ENCODE data around the gene THRB. TPM values are rescaled to one million over a fixed set of nuclear protein-coding genes. Genes with fewer than 3 reads are reported as not detected.

Gene THRB
- polyA plus RNA-seq, 1 of the 3 experiments (the other 2 are of a cell fraction) = 0.02 TPM

DNA sequence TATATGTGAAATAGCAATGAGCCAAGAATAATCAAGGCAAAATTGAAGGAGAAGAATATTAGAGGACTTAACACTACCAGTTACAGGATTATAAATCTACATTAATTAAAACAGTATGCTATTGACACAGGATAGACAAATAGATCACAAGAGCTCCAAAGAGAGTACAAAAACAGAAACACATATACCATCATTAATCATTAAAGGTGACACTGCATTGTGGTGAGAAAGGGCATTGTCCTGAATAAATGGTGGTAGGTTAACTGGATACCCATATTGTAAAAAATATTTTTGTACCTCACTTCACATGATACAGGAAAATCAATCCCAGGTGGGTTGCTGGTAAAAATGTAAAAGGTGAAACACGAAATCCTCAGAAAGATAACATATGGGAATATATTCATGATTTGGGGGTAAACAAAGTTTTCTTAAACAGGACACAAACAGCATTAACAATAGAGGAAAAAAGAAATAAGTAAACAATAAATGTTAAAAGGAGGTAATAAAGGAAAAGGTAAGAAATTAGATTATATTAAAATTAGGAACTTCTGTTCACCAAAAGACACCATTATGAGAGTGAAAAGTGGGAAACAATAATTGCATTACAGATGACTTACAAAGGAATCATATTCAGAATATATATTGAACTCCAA, 145.2 kb downstream of the THRB start:
- CTCF ChIA-PET = no interaction called here
- H4K20me1 ChIP-seq (ENCODE audit: insufficient read depth) = no peaks in the 10 kb centered on the region
- H3K9me3 ChIP-seq = no peaks in the 10 kb centered on the region
- no peak overlapping the region for H3K27ac ChIP-seq (ENCODE audit: low read depth in 2 of 2, low read length in 1 of 2)
- H3K4me1 ChIP-seq (ENCODE audit: control insufficient read depth in 1 of 2, insufficient read depth in 2 of 2, low read depth in 1 of 2, low read length in 1 of 2) = no peaks in the 10 kb centered on the region
- H3K36me3 ChIP-seq (replicated peaks in 1 of 2; ENCODE audit: control insufficient read depth in 1 of 2, insufficient read depth in 2 of 2, low read length in 1 of 2) = no peaks in the 10 kb centered on the region
- no peak overlapping the region for H2AFZ ChIP-seq (ENCODE audit: low read depth)
- no peaks in the 10 kb centered on the region for H3K9me2 ChIP-seq
- H3K79me2 ChIP-seq (ENCODE audit: insufficient read depth) = no peaks in the 10 kb centered on the region
- 30% methylated on average over 1 of the region's 1 CpG for WGBS (ENCODE audit: low lambda C conversion rate)
- H3K9ac ChIP-seq = no peak overlapping the region
- H3K27me3 ChIP-seq (ENCODE audit: insufficient read depth) = no peaks in the 10 kb centered on the region
- no peak overlapping the region for H3K4me2 ChIP-seq
- DNase-seq = no peak
- H3K4me3 ChIP-seq (ENCODE audit: low read depth in 2 of 2, low read length in 1 of 2) = no peak overlapping the region
- TF ChIP-seq, protein P1, sequence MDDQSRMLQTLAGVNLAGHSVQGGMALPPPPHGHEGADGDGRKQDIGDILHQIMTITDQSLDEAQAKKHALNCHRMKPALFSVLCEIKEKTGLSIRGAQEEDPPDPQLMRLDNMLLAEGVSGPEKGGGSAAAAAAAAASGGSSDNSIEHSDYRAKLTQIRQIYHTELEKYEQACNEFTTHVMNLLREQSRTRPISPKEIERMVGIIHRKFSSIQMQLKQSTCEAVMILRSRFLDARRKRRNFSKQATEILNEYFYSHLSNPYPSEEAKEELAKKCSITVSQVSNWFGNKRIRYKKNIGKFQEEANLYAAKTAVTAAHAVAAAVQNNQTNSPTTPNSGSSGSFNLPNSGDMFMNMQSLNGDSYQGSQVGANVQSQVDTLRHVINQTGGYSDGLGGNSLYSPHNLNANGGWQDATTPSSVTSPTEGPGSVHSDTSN (IDR thresholded peaks at IDR 0.05) = no peak
- no peak for TF ChIP-seq NRF1 (IDR thresholded peaks at IDR 0.05; ENCODE audit: low read depth, low read length)
- TF ChIP-seq, protein P2, sequence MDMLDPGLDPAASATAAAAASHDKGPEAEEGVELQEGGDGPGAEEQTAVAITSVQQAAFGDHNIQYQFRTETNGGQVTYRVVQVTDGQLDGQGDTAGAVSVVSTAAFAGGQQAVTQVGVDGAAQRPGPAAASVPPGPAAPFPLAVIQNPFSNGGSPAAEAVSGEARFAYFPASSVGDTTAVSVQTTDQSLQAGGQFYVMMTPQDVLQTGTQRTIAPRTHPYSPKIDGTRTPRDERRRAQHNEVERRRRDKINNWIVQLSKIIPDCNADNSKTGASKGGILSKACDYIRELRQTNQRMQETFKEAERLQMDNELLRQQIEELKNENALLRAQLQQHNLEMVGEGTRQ (IDR thresholded peaks at IDR 0.05; ENCODE audit: borderline replicate concordance, low read depth, low read length) = no peak
- TF ChIP-seq SMC3 (IDR thresholded peaks at IDR 0.05; ENCODE audit: low read depth, low read length) = no peak
- no peak for TF ChIP-seq ELF1 (IDR thresholded peaks at IDR 0.05)
- no peak for TF ChIP-seq JUND (IDR thresholded peaks at IDR 0.05)
- TF ChIP-seq FOXM1 (IDR thresholded peaks at IDR 0.05; ENCODE audit: low read depth) = no peak
- no peak for TF ChIP-seq RAD21 (IDR thresholded peaks at IDR 0.05; ENCODE audit: low read length)
- TF ChIP-seq RCOR1 (IDR thresholded peaks at IDR 0.05; ENCODE audit: low read length) = no peak
- TF ChIP-seq, protein P3, sequence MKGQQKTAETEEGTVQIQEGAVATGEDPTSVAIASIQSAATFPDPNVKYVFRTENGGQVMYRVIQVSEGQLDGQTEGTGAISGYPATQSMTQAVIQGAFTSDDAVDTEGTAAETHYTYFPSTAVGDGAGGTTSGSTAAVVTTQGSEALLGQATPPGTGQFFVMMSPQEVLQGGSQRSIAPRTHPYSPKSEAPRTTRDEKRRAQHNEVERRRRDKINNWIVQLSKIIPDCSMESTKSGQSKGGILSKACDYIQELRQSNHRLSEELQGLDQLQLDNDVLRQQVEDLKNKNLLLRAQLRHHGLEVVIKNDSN (IDR thresholded peaks at IDR 0.05; ENCODE audit: borderline replicate concordance, low read depth) = no peak
- no peak for TF ChIP-seq CHD2 (IDR thresholded peaks at IDR 0.05; ENCODE audit: low read length, partially characterized antibody)
- TF ChIP-seq EZH2phosphoT487 (IDR thresholded peaks at IDR 0.05; ENCODE audit: borderline replicate concordance, low read depth) = no peak
- no peak for TF ChIP-seq RXRA (IDR thresholded peaks at IDR 0.05; ENCODE audit: borderline replicate concordance, low read depth)
- POLR2A ChIA-PET = no interaction called here
- no peaks in the 10 kb centered on the region for H3F3A ChIP-seq (replicated peaks; ENCODE audit: insufficient read depth)

DNA sequence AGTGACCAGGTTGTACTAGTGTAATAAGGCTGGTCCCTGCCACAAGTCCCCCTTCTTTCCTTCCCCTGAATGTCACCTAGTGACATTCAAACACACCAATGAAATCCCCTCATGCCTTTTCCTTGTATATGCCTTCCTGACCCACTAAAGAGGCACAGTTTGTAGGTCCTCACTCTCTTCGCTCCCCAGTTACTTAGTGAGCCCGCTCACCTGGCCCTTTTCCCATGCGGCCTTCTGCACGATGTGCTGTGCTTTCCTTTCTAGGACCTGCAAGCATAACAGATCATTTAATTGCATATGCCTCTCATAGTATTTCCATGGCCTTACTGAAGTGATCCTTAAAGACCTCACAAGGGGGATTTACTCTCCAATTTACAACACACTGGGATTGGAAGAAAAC, 146.3 kb downstream of the THRB start:
- Histone ChIP-seq H3K27me3 (ENCODE audit: insufficient read depth) (no peaks in the 10 kb centered on the region), H3F3A (replicated peaks; ENCODE audit: insufficient read depth) (peaks cover under 1% of the 10 kb centered on the region), H3K36me3 (replicated peaks in 1 of 2; ENCODE audit: control insufficient read depth in 1 of 2, insufficient read depth in 2 of 2, low read length in 1 of 2) (no peaks in the 10 kb centered on the region), H3K4me3 (ENCODE audit: low read depth in 2 of 2, low read length in 1 of 2) (no peak overlapping the region), H3K4me1 (ENCODE audit: control insufficient read depth in 1 of 2, insufficient read depth in 2 of 2, low read depth in 1 of 2, low read length in 1 of 2) (no peaks in the 10 kb centered on the region), H2AFZ (ENCODE audit: low read depth) (no peak overlapping the region), H3K9me3 (no peaks in the 10 kb centered on the region), H3K79me2 (ENCODE audit: insufficient read depth) (no peaks in the 10 kb centered on the region), H3K27ac (ENCODE audit: low read depth in 2 of 2, low read length in 1 of 2) (no peak overlapping the region), H3K9ac (no peak overlapping the region), H4K20me1 (ENCODE audit: insufficient read depth) (no peaks in the 10 kb centered on the region), H3K4me2 (no peak overlapping the region), H3K9me2 (no peaks in the 10 kb centered on the region)
- CTCF ChIA-PET = no interaction called here
- 91% methylated on average over 4 of the region's 4 CpGs for WGBS (ENCODE audit: low lambda C conversion rate)
- POLR2A ChIA-PET = no interaction called here
- no peak for DNase-seq
- TF ChIP-seq FOXM1 (IDR thresholded peaks at IDR 0.05; ENCODE audit: low read depth) (no peak), RFX5 (IDR thresholded peaks at IDR 0.05; ENCODE audit: low read length) (no peak), YY1 (IDR thresholded peaks at IDR 0.05; ENCODE audit: low read depth) (no peak), NRF1 (IDR thresholded peaks at IDR 0.05; ENCODE audit: low read depth, low read length) (no peak), TEAD4 (IDR thresholded peaks at IDR 0.05; ENCODE audit: borderline replicate concordance, insufficient read depth) (no peak), GATA2 (CRISPR knock-in tag; IDR thresholded peaks at IDR 0.05) (no peak), CHD2 (IDR thresholded peaks at IDR 0.05; ENCODE audit: low read length, partially characterized antibody) (no peak)
- TF ChIP-seq, protein P4, sequence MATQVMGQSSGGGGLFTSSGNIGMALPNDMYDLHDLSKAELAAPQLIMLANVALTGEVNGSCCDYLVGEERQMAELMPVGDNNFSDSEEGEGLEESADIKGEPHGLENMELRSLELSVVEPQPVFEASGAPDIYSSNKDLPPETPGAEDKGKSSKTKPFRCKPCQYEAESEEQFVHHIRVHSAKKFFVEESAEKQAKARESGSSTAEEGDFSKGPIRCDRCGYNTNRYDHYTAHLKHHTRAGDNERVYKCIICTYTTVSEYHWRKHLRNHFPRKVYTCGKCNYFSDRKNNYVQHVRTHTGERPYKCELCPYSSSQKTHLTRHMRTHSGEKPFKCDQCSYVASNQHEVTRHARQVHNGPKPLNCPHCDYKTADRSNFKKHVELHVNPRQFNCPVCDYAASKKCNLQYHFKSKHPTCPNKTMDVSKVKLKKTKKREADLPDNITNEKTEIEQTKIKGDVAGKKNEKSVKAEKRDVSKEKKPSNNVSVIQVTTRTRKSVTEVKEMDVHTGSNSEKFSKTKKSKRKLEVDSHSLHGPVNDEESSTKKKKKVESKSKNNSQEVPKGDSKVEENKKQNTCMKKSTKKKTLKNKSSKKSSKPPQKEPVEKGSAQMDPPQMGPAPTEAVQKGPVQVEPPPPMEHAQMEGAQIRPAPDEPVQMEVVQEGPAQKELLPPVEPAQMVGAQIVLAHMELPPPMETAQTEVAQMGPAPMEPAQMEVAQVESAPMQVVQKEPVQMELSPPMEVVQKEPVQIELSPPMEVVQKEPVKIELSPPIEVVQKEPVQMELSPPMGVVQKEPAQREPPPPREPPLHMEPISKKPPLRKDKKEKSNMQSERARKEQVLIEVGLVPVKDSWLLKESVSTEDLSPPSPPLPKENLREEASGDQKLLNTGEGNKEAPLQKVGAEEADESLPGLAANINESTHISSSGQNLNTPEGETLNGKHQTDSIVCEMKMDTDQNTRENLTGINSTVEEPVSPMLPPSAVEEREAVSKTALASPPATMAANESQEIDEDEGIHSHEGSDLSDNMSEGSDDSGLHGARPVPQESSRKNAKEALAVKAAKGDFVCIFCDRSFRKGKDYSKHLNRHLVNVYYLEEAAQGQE (IDR thresholded peaks at IDR 0.05; ENCODE audit: low read depth, low read length) = no peak
- TF ChIP-seq, protein P5, sequence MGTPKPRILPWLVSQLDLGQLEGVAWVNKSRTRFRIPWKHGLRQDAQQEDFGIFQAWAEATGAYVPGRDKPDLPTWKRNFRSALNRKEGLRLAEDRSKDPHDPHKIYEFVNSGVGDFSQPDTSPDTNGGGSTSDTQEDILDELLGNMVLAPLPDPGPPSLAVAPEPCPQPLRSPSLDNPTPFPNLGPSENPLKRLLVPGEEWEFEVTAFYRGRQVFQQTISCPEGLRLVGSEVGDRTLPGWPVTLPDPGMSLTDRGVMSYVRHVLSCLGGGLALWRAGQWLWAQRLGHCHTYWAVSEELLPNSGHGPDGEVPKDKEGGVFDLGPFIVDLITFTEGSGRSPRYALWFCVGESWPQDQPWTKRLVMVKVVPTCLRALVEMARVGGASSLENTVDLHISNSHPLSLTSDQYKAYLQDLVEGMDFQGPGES (IDR thresholded peaks at IDR 0.05; ENCODE audit: low read depth, low read length) = no peak
- TF ChIP-seq, protein P3 (IDR thresholded peaks at IDR 0.05; ENCODE audit: borderline replicate concordance, low read depth) = no peak
